GM23338 (cell line): ENCODE measurements around the gene RNF112.

Source experiments
- CREB1 ChIP-seq: fragments of 250-450 bp; sonication (Bioruptor Pico); IDR thresholded peaks from 2 replicates; pipeline ENCODE4 v1.5.0; 2020; ENCODE audit warnings: low read depth, mild to moderate bottlenecking, moderate library complexity
- CTCF ChIP-seq, 2 experiments: fragments of 200-600 bp in 1 of 2; sonication (generic) in 1 of 2; conservative IDR thresholded peaks; 2 replicates each; pipeline versions ENCODE4 v1.5.1 to v1.6.1; 2016 to 2017; ENCODE audit warnings: antibody characterized with exemption in 2 of 2, low read depth in 2 of 2, mild to moderate bottlenecking in 2 of 2, moderate library complexity in 1 of 2
- ETS1 ChIP-seq: IDR thresholded peaks from 2 replicates; pipeline ENCODE4 v1.6.1; 2016; ENCODE audit warnings: antibody characterized with exemption
- EZH2 ChIP-seq: fragments of 200-600 bp; sonication (generic); IDR thresholded peaks from one replicate; pipeline ENCODE4 v1.8.0; 2017; ENCODE audit warnings: antibody characterized with exemption, mild to moderate bottlenecking, low read depth; ENCODE audit not compliant: unreplicated experiment
- EZH2phosphoT487 ChIP-seq: fragments of 200-600 bp; sonication (generic); IDR thresholded peaks from one replicate; pipeline ENCODE4 v1.8.1; 2018; ENCODE audit warnings: antibody characterized with exemption; ENCODE audit not compliant: unreplicated experiment
- JUNB ChIP-seq: IDR thresholded peaks from one replicate; pipeline ENCODE4 v1.6.1; 2016; ENCODE audit warnings: antibody characterized with exemption; ENCODE audit not compliant: unreplicated experiment
- NANOG ChIP-seq: IDR thresholded peaks from 2 replicates; pipeline ENCODE4 v1.6.1; 2016; ENCODE audit warnings: antibody characterized with exemption, borderline replicate concordance
- POLR2AphosphoS5 ChIP-seq: IDR thresholded peaks from 2 replicates; pipeline ENCODE4 v1.6.1; 2016; ENCODE audit warnings: antibody characterized with exemption, low read depth
- REST ChIP-seq: IDR thresholded peaks from one replicate; pipeline ENCODE4 v1.6.1; 2018; ENCODE audit warnings: antibody characterized with exemption; ENCODE audit not compliant: unreplicated experiment
- ZNF114 ChIP-seq: fragments of 250-450 bp; sonication (Bioruptor Pico); IDR thresholded peaks from 2 replicates; pipeline ENCODE4 v1.5.0; 2020; ENCODE audit warnings: mild to moderate bottlenecking, moderate library complexity
- ZNF462 ChIP-seq: fragments of 250-450 bp; sonication (Bioruptor Pico); IDR thresholded peaks from 2 replicates; pipeline ENCODE4 v1.5.0; 2020; ENCODE audit warnings: mild to moderate bottlenecking, moderate library complexity

- TF ChIP-seq CTCF (conservative IDR thresholded peaks at IDR 0.05; ENCODE audit: low read depth in 2 of 2) (no peak), EZH2 (no peak), JUNB (no peak), POLR2AphosphoS5 (no peak), REST (no peak), EZH2phosphoT487 (no peak), ZNF462 (CRISPR knock-in tag) (no peak), CREB1 (CRISPR knock-in tag) (no peak), NANOG (no peak), ETS1 (no peak), ZNF114 (CRISPR knock-in tag) (no peak)
Observed at GRCh38 chr17:19366637-19366972, 44.4 kb upstream of the RNF112 start.
